22Rv1 (cell line): ENCODE results near the gene EIF4E3.
A peak's percentile ranks its signal among the peaks of the same experiment; 100 is the strongest.

Experiments used
- H3K27ac ChIP-seq: fragments of 450-650 bp; 2 replicates; pipeline ENCODE4 v1.5.1; 2017
- CTCF ChIP-seq: fragments of 450-650 bp; IDR thresholded peaks from 2 replicates; pipeline ENCODE4 v1.5.1; 2017; ENCODE audit warnings: mild to moderate bottlenecking
- ZFX ChIP-seq: fragments of 450-650 bp; IDR thresholded peaks from 2 replicates; pipeline ENCODE4 v1.6.1; 2017; ENCODE audit warnings: antibody characterized with exemption, borderline replicate concordance

EIF4E3 gene

GRCh38 chr3:71710906-71711494 is 14.2 kb downstream of the EIF4E3 start:
- TF ChIP-seq CTCF: peak; percentile 79
- TF ChIP-seq ZFX: no peak
- no peak overlapping the region for H3K27ac ChIP-seq

- TF ChIP-seq ZFX (no peak), CTCF (no peak)
- no peak overlapping the region for H3K27ac ChIP-seq
These were observed 15.2 kb downstream of the EIF4E3 start for GRCh38 chr3:71709908-71710511.

- no peak for TF ChIP-seq ZFX
- TF ChIP-seq CTCF: no peak
These were observed 16.6 kb downstream of the EIF4E3 start for GRCh38 chr3:71708476-71709105.

GRCh38 chr3:71707595-71707994 is 17.6 kb downstream of the EIF4E3 start:
- TF ChIP-seq ZFX: no peak
- TF ChIP-seq CTCF: no peak
- H3K27ac ChIP-seq: no peak overlapping the region

More at GRCh38 chr3:71708476-71709105, 16.6 kb downstream of the EIF4E3 start:
- no peak overlapping the region for H3K27ac ChIP-seq

- no peak for TF ChIP-seq ZFX
- no peak for TF ChIP-seq CTCF
- no peak overlapping the region for H3K27ac ChIP-seq
These were observed 19.5 kb downstream of the EIF4E3 start for GRCh38 chr3:71705681-71706080.

GRCh38 chr3:71704915-71705314 is 20.3 kb downstream of the EIF4E3 start:
- no peak for TF ChIP-seq CTCF
- no peak for TF ChIP-seq ZFX
- H3K27ac ChIP-seq: no peak overlapping the region

- no peak overlapping the region for H3K27ac ChIP-seq
- TF ChIP-seq ZFX (no peak), CTCF (no peak)
These were observed 21.4 kb downstream of the EIF4E3 start for GRCh38 chr3:71703797-71704196.
